Panc1 (cell line): ENCODE results near the gene BCHE.

Experiments
- POLR2AphosphoS5 ChIP-seq: IDR thresholded peaks from 2 replicates; pipeline ENCODE4 v1.6.1; 2012; ENCODE audit warnings: mild to moderate bottlenecking, low read depth, low read length, moderate library complexity
- TF ChIP-seq, protein P1 (sequence below): fragments of 450-650 bp; IDR thresholded peaks from 2 replicates; pipeline ENCODE4 v1.5.1; 2017; ENCODE audit warnings: mild to moderate bottlenecking

DNA sequence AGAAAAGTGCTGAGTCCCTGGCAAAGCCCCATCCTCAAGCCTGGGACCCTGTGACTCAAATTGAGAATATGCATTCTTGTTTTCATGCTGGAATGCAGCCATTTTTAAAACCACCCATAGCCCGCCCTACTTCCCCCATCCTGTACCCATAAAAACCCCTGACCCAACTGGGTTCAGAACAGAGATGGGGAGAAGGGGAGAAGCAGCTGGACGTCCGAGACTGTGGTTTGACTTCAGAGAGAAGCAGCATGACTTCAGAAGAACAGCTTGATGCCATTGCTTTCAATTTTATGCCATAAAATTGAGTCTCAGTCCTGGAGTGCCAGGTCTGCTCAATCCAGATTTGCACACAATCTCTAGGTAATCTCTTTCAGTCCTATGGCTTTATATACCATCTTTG is 78.2 kb downstream of the BCHE start:
- TF ChIP-seq, protein P1, sequence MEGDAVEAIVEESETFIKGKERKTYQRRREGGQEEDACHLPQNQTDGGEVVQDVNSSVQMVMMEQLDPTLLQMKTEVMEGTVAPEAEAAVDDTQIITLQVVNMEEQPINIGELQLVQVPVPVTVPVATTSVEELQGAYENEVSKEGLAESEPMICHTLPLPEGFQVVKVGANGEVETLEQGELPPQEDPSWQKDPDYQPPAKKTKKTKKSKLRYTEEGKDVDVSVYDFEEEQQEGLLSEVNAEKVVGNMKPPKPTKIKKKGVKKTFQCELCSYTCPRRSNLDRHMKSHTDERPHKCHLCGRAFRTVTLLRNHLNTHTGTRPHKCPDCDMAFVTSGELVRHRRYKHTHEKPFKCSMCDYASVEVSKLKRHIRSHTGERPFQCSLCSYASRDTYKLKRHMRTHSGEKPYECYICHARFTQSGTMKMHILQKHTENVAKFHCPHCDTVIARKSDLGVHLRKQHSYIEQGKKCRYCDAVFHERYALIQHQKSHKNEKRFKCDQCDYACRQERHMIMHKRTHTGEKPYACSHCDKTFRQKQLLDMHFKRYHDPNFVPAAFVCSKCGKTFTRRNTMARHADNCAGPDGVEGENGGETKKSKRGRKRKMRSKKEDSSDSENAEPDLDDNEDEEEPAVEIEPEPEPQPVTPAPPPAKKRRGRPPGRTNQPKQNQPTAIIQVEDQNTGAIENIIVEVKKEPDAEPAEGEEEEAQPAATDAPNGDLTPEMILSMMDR: no peak
- TF ChIP-seq POLR2AphosphoS5: no peak
